ENCODE results near the gene EVPLL.
"Not testable (repeated sequence)": the region's sequence is repeated elsewhere in the genome, so short reads cannot be mapped to it uniquely, and the experiment has no call there.

EVPLL gene

DNA sequence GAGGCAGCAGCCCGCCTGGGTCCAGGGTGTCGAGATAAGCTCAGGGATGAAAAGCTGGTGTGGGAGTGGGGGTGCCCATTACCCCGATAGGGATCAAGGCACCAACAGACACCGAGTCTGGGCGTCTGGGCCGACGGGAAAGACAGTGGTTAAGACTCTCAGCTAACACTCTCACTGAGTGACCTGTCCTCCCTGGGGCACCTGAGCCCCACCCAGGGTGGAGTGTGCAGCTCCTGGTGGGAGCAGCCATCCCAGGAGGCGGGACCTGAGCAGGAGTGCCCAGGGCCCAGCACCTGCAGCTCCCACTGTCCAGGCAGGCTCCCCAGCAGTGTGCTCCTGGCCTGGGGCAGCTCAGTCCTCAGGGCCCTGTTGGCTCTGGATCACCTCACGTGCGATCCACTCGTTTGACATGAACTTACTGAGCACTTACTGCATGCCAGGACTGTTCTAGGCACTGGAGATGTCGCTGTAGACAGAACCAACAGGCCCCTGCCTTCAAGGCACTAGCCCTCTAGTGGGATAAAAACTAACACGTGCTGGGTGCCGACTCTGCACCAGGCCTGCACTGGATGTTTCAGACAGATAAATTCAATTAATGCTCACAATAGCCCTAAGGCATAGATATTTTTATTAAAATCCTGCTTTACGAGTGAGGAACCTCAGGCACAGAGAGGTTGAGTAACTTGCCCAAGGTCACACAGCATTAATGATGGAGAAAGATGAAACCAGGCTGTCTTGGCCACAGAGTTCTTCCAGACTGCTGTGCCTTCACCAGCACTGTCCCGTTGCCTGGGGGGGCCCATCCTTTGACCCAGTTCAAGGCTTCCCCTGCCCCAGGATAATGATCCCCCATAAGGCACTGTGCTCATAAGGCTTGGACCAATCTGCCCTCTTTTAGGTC lies 1.9 kb downstream of the EVPLL start:
- TF ChIP-seq, protein P1, sequence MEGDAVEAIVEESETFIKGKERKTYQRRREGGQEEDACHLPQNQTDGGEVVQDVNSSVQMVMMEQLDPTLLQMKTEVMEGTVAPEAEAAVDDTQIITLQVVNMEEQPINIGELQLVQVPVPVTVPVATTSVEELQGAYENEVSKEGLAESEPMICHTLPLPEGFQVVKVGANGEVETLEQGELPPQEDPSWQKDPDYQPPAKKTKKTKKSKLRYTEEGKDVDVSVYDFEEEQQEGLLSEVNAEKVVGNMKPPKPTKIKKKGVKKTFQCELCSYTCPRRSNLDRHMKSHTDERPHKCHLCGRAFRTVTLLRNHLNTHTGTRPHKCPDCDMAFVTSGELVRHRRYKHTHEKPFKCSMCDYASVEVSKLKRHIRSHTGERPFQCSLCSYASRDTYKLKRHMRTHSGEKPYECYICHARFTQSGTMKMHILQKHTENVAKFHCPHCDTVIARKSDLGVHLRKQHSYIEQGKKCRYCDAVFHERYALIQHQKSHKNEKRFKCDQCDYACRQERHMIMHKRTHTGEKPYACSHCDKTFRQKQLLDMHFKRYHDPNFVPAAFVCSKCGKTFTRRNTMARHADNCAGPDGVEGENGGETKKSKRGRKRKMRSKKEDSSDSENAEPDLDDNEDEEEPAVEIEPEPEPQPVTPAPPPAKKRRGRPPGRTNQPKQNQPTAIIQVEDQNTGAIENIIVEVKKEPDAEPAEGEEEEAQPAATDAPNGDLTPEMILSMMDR (IDR thresholded peaks at IDR 0.05; ENCODE audit: insufficient read depth, low read depth, low read length, missing control alignments), result no peak
- peak overlapping the region; percentile 5 for H3K4me3 ChIP-seq (ENCODE audit: low read length)
- DNase-seq (ENCODE audit: low read depth), result peak; percentile 32

DNA sequence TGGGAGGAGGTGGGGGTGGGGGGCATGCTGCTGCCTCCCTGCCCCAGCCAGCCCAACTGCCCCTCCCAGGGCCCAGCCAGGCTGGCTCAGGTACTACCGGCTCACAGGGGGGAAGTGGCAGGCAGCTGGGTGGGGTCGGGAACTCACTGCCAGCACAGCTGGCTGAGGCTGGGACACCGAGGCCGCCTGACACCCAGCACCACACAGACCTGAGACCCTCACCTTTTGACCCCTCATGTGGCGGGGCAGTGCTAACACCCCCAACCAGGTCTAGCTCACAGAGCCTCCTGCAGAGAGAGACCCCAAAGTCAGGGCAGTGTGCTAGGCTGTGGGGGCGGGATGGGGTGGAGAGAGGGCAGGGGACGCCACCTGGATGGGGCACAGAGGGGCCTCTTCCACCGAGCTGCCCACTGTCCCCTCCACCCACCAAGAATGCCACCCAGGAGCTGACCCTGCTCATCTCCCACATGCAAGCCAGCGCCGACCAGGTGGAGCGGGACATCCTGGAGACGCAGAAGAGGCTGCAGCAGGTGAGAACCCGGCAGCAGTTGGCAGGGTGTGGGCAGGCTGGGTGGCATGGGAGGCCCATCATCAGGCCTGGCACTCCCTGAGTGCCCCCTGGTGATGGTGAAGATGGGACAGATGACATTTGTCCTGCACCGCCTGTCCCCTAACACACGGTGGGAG lies 3.0 kb downstream of the EVPLL start:
- no peak for DNase-seq (ENCODE audit: low read depth)
- TF ChIP-seq, protein P1 (IDR thresholded peaks at IDR 0.05; ENCODE audit: insufficient read depth, low read depth, low read length, missing control alignments), result no peak
- H3K4me3 ChIP-seq (ENCODE audit: low read length), result no peak overlapping the region

GRCh38 chr17:18381158-18381952 lies 3.8 kb downstream of the EVPLL start:
- H3K4me3 ChIP-seq (ENCODE audit: low read length), result no peak overlapping the region
- TF ChIP-seq, protein P1 (IDR thresholded peaks at IDR 0.05; ENCODE audit: insufficient read depth, low read depth, low read length, missing control alignments), result no peak
- no peak for DNase-seq (ENCODE audit: low read depth)

- TF ChIP-seq, protein P1 (IDR thresholded peaks at IDR 0.05; ENCODE audit: insufficient read depth, low read depth, low read length, missing control alignments), result no peak
- DNase-seq (ENCODE audit: low read depth), result no peak
- H3K4me3 ChIP-seq (ENCODE audit: low read length), result no peak overlapping the region
Measured at GRCh38 chr17:18381953-18382245, 4.3 kb downstream of the EVPLL start.

- H3K4me3 ChIP-seq (ENCODE audit: low read length), result no peak overlapping the region
- no peak for DNase-seq (ENCODE audit: low read depth)
- TF ChIP-seq, protein P1 (IDR thresholded peaks at IDR 0.05; ENCODE audit: insufficient read depth, low read depth, low read length, missing control alignments), result no peak
Measured at GRCh38 chr17:18382441-18383078, 5.0 kb downstream of the EVPLL start.

GRCh38 chr17:18383079-18383481 lies 5.5 kb downstream of the EVPLL start:
- DNase-seq (ENCODE audit: low read depth); H3K4me3 ChIP-seq (ENCODE audit: low read length): not testable (repeated sequence)

- H3K4me3 ChIP-seq (ENCODE audit: low read length); DNase-seq (ENCODE audit: low read depth): not testable (repeated sequence)
Measured at GRCh38 chr17:18384271-18384670, 6.7 kb downstream of the EVPLL start.

DNA sequence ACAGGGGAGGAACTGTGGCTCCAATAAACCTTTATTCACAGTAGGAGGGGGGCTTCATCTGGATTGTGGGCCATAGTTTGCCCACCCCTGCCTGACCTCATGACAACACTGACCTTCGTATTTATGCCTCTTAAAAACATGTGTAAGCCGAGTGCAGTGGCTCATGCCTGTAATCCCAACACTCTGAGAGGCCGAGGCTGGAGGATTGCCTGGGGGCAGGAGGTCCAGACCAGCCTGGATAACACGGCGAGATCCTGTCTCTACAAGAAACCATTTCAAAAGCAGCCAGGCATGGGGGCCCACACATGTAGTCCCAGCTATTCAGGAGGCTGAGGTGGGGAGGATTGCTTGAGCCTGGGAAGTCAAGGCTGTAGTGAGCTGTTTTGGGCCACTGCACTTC lies 10.0 kb downstream of the EVPLL start:
- DNase-seq (ENCODE audit: low read depth); H3K4me3 ChIP-seq (ENCODE audit: low read length): not testable (repeated sequence)

DNA sequence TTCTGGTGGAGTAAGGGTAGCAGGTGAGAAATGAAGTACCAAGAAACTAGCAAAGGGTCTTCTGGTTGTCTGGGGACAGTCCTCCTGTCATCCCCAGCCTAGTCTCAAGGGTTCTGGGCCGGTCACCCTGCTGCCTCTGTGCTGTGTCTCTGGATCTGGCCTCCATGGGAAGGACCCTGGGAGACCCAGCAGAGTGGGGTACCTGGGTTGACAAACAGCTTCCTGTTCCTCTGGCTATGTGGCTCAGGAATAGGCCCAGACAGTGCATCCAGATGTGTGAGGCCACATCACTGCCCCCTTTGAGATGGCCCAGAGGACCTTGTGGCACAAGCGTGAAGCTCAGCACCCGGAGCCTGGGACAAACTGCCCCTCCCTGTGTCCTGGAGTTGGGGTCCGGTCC lies 10.7 kb downstream of the EVPLL start:
- not testable (repeated sequence) for H3K4me3 ChIP-seq (ENCODE audit: low read length); DNase-seq (ENCODE audit: low read depth)

DNA sequence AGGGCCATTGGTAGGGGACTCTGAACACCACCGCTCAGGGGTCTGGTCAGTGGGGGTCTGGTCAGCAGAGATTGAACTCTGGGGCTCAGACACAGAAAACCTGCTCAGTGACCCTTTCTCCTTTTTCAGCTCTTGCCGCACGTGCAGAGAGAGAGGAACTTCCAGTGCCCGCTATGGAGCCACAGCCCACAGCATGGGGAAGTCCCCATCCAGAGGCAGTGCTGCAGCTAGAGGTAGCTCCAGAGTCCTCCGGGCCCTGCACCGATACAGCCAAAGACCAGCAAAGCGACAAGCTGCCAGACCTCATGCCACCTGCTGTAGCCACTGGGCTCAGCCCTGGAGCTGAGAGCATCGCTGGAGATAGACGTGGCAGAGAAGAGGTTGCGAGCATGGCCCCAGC lies 11.2 kb downstream of the EVPLL start:
- not testable (repeated sequence) for H3K4me3 ChIP-seq (ENCODE audit: low read length); DNase-seq (ENCODE audit: low read depth)

DNA sequence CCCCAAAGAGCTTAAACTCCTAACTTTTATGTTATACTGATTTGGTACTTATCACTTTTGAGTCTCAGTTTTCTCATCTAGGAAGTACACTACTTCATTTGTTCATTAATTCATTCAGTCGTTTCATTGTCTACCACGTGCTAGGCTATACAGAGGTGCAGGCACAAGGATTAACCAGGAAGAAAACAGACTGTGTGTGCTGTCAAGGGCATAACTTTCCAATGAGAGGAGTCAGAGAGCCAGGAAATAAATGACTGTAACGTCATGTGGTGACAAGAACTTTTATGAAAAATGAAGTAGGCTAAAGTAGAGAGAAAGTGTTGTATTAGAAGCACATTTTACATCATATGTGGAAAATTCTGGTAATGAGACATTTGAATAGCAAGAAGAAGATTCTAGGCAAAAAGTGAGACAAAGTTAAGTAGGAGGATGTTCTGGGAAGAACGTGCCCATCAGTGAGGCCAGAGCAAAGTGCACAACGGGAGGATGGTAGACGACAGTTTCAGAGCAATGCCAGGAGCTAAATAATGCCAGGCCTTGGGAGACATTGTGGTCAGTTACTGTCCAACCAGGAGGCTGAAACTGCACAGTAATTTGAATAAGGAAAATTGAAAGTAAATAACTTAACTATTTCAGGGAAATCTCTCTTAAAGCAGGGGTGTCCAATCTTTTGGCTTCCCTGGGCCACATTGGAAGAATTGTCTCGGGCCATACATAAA lies 24.5 kb downstream of the EVPLL start:
- not testable (repeated sequence) for H3K4me3 ChIP-seq (ENCODE audit: low read length); DNase-seq (ENCODE audit: low read depth)

Data from epithelial cell of esophagus (primary cell).